ENCODE data around the gene R3HDM2.

DNA sequence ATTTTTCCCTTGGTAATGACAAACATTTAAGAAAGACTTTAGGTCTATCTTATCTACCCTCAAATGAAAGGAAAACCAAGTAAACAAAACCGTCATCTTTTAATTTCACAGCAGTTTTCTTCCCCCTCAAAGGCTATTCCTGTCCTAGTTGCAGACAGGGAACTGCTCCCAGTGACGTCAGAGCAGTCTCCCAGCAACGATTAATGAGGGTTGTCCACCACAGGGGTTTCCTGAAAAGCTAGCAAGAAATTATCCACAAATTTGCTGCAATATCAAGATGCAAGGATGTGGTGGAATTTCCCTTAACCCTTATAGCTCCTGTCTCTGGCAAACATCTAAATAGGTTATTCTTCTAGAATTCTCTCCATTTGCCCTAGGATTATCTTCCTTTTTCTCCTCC lies 90.7 kb downstream of the R3HDM2 start:
- TF ChIP-seq, protein P1, sequence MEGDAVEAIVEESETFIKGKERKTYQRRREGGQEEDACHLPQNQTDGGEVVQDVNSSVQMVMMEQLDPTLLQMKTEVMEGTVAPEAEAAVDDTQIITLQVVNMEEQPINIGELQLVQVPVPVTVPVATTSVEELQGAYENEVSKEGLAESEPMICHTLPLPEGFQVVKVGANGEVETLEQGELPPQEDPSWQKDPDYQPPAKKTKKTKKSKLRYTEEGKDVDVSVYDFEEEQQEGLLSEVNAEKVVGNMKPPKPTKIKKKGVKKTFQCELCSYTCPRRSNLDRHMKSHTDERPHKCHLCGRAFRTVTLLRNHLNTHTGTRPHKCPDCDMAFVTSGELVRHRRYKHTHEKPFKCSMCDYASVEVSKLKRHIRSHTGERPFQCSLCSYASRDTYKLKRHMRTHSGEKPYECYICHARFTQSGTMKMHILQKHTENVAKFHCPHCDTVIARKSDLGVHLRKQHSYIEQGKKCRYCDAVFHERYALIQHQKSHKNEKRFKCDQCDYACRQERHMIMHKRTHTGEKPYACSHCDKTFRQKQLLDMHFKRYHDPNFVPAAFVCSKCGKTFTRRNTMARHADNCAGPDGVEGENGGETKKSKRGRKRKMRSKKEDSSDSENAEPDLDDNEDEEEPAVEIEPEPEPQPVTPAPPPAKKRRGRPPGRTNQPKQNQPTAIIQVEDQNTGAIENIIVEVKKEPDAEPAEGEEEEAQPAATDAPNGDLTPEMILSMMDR (IDR thresholded peaks at IDR 0.05; ENCODE audit: low read length) = no peak
- no peak for TF ChIP-seq EZH2 (IDR thresholded peaks at IDR 0.05; ENCODE audit: borderline replicate concordance, low read length)

All from OCI-LY1 (cell line).